SIG-M5 treated with dmso at 0.1 percent for 504 hours (cell line): ENCODE measurements around the gene CIRBP.
"Not testable (repeated sequence)": the region's sequence is repeated elsewhere in the genome, so short reads cannot be mapped to it uniquely, and the experiment has no call there.

Source experiments
- DNase-seq: peaks from one replicate; lab custom pipeline; 2025; ENCODE audit not compliant: unreplicated experiment; lab: John Stamatoyannopoulos, UW

Gene CIRBP

GRCh38 chr19:1290196-1290702 is 21.1 kb downstream of the CIRBP start:
- DNase-seq, result no peak

GRCh38 chr19:1290703-1291651 is 21.8 kb downstream of the CIRBP start:
- no peak for DNase-seq

DNA sequence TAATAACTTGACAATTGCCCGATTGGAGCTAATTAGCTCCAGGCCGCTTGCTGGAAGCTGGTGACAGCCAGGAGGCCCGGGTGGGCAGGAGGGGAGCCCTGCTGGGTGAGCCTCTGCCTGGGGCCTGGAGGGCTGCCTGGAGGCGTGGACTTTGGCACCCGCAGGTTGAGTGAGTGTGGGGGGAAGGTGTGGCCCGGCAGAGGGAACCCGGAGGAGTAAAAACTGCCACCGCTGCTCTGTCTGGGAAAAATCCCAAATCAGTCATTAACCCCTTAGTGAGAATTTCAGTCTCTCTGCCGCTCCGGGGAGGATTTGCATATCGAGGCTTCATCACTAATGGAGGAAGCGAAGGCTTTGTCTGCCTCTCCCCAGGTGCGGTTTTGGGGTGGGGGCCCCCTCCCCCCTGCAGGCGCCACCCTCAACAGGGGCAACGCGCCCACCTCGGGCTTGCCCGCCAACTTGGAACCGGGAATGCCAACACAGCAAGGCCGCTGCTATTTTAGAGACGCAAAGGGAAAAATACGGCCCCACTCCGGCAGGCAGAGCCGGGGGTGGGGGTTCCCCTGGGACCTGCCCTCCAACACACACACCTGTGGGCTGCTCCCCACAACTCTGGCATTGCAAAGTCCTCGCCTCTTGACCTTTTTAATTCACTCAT is 22.8 kb downstream of the CIRBP start:
- DNase-seq, result no peak

DNA sequence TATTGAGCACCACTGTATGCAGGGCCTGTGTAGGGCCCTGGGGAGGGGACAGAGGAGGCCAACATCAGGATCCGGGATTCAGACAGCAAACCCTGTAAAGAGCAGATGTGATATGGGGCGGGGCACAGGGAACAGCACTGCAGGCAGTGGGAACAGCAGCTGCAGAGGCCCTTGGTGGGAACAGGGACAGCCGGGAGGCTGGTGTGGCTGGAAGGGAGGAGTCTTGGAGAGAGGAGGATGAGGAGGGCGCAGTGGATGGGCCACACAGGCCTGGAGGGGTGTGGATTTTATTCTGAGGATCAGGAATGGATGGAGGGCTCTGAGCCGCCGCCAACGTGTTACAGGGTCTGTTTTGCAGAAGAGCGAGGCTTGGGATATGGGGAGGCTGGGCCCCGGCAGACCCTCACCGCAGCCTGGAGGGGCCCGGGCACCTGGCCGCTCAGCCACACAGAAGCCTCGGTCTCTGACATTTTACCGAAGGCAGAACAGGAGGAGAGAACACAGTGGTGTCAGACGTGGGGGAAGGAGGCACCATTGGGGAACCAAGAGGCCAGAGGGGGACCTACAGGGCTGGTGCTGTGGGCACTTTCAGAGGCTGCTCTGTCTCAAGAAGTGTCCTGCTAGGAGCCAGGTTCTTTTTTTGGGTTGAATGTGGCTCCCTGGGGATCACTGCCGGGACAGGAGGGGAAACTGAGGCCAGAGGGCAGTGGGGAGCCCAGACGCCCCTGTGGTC is 23.5 kb downstream of the CIRBP start:
- no peak for DNase-seq

GRCh38 chr19:1293782-1294604 is 24.9 kb downstream of the CIRBP start:
- no peak for DNase-seq

GRCh38 chr19:1294688-1295087 is 25.6 kb downstream of the CIRBP start:
- DNase-seq, result no peak

DNA sequence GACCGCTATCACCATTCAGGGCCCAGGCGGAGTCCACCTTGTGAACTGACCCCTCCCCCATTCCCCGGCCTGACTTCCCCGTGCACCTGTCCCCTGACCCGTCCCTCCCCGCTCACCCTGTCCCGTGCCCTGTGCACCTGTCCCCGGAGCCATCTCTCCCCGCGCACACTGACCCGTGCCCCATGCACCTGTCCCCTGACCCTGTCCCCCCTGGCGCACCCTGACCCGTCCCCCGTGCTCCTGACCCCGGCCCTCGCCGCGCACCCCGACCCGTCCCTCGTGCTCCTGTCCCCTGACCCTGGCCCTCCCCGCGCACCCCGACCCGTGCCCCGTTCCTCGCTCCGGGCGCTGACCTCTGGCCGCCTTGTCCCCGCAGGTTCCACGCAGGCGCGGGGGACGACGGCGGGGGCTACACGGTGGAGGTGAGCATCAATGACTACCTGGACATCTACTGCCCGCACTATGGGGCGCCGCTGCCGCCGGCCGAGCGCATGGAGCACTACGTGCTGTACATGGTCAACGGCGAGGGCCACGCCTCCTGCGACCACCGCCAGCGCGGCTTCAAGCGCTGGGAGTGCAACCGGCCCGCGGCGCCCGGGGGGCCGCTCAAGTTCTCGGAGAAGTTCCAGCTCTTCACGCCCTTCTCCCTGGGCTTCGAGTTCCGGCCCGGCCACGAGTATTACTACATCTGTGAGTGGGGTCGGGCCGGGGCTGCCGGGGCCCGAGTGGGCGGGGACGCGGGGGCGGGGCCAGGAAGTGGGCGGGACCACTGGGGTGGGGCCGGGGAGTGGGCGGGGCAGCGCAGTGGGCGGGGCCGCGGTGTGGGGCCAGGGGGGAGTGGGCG is 26.3 kb downstream of the CIRBP start:
- no peak for DNase-seq

- no peak for DNase-seq
Observed at GRCh38 chr19:1296078-1296477, 26.9 kb downstream of the CIRBP start.

DNA sequence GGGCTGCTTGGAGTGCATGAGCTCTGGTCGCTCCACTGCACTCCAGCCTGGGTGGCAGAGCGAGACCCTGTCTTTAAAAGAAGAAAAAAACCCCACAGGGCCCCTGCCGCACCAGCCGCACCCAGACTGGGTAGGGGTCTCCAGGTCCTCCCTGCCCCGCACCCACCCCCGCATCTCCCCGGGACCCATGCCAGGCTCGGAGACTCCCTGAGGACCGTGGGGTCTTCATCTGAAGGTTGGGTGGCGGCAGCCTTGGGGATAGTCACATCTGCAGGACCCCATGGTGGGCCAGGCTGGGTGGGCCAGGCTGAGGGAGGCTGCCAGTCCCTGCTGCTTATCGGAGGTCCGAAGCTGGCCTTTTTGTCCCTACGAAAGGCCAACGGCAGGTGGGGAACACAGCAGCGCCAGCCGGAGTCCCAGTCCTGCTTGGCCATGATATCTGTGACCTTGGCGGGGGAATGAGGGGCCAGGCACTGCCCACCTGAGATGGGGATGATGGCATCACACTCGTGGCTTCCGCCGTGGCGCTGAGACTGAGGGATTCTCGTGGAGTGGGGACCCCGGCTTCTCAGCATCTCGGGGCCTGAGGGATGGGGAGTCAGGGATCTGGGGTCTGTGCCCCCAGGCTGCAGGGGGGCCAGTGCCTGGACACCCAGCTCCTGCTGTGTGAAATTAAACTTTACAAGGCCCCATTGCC is 27.6 kb downstream of the CIRBP start:
- no peak for DNase-seq

DNA sequence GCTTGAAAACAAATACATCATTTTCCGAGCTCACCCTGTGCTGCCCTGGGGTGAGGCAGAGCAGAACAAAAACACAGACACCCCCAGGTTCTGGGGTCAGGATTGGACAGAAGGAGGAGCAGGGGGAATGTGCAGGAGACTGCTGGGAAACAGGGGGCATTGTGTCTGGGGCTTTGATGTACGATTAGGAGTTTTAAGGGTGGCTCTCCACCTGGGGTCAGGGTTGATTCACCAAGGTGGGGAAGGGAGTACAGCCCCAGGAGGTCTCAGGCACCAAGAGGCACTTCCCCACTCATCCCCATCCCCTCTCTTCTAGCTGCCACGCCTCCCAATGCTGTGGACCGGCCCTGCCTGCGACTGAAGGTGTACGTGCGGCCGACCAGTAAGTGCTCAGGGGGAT is 29.1 kb downstream of the CIRBP start:
- no peak for DNase-seq

GRCh38 chr19:1299801-1300200 is 30.7 kb downstream of the CIRBP start:
- DNase-seq, result no peak

- DNase-seq, result no peak
Observed at GRCh38 chr19:1300744-1301490, 31.8 kb downstream of the CIRBP start.

GRCh38 chr19:1302533-1303239 is 33.6 kb downstream of the CIRBP start:
- DNase-seq, result no peak

- DNase-seq, result no peak
Observed at GRCh38 chr19:1304197-1304924, 35.2 kb downstream of the CIRBP start.

- DNase-seq, result not testable (repeated sequence)
Observed at GRCh38 chr19:1305354-1305753, 36.2 kb downstream of the CIRBP start.

- no peak for DNase-seq
Observed at GRCh38 chr19:1307320-1307719, 38.2 kb downstream of the CIRBP start.

DNA sequence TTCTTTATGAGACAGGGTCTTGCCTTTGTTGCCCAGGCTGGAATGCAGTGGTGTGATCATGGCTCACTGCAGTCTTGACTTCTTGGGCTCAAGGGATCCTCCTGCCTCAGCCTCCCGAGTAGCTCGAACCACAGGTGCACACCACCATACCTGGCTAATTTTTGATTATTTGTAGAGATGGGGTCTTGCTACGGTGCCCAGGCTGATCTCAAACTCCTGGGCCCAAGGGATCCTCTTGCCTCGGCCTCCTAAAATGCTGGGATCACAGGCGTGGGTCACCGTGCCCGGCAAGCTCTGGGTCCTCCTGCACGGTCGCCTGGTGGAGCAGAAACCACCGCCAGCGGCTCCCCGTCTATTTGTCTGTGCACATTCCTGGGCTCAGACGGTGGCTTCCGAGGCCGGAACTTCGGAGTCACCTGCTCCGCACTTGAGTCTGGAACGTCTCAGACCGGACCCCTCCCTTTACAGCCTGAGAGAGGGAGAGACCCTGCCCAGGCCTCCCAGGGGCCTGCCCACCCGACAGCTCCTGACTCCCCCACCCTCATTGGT is 38.7 kb downstream of the CIRBP start:
- no peak for DNase-seq
